ENCODE data around the gene PSMG4. TPM values are rescaled to one million over a fixed set of nuclear protein-coding genes. Genes with fewer than 3 reads are reported as not detected.

PSMG4 gene
- total RNA-seq, 4 donors from 2014 or later, result 10.1 to 22.7 (median 16.7) TPM

DNA sequence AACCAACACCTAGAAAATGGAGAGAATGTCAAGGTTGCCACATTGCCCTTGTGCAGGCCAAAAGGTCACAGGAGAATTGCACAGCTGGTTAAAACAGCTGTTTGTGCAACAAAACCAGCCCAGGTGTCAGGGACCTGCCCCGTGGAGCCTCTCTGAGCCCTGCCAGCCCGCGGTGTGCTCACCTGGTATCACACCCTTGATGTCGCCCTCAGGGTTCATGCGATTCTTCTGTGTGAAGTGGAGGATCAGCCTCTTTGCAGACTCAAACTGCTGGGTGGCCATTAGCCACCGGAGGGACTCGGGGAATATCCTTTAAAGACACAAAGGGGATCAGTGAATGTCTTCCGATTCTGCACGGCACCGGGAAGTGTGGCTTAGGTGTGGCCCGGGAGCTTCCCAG, 39.2 kb downstream of the PSMG4 start:
- TF ChIP-seq, protein P1, sequence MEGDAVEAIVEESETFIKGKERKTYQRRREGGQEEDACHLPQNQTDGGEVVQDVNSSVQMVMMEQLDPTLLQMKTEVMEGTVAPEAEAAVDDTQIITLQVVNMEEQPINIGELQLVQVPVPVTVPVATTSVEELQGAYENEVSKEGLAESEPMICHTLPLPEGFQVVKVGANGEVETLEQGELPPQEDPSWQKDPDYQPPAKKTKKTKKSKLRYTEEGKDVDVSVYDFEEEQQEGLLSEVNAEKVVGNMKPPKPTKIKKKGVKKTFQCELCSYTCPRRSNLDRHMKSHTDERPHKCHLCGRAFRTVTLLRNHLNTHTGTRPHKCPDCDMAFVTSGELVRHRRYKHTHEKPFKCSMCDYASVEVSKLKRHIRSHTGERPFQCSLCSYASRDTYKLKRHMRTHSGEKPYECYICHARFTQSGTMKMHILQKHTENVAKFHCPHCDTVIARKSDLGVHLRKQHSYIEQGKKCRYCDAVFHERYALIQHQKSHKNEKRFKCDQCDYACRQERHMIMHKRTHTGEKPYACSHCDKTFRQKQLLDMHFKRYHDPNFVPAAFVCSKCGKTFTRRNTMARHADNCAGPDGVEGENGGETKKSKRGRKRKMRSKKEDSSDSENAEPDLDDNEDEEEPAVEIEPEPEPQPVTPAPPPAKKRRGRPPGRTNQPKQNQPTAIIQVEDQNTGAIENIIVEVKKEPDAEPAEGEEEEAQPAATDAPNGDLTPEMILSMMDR (IDR thresholded peaks at IDR 0.05), result no peak
- TF ChIP-seq EP300 (IDR thresholded peaks at IDR 0.05; ENCODE audit: low read depth) (no peak), POLR2AphosphoS5 (IDR thresholded peaks at IDR 0.05) (no peak), POLR2A (IDR thresholded peaks at IDR 0.05) (no peak)
- Histone ChIP-seq H3K4me1 (peaks cover 0 to 8% (median 0%) of the 10 kb centered on the region in 4 donors), H3K9me3 (no peaks in the 10 kb centered on the region), H3K36me3 (no peaks in the 10 kb centered on the region), H3K27ac (no peak overlapping the region), H3K27me3 (no peaks in the 10 kb centered on the region), H3K4me3 (no peak overlapping the region)
- intact Hi-C loops (cut with DNase I; ENCODE audit: low total_unique reads), result no loop called here
- 82% methylated on average over 11 of the region's 11 CpGs; no CpG with 5 or more reads in 1 of the 2 donors for WGBS, 2 donors (ENCODE audit: low coverage in 1 of 2)
- in situ Hi-C loops (cut with MboI; ENCODE audit: low pct_ligation_motif_present in 1 of 4, low pct_unique_long_range_greater_than_20kb in 1 of 4, low sequenced_read_pairs in 3 of 4), result loop anchor here (25.0 kb wide), 2 partner anchors 164 to 689 kb away; partner anchors contain the start of gene SLC22A23 (in 3 of the 4)
- no peak for DNase-seq

DNA sequence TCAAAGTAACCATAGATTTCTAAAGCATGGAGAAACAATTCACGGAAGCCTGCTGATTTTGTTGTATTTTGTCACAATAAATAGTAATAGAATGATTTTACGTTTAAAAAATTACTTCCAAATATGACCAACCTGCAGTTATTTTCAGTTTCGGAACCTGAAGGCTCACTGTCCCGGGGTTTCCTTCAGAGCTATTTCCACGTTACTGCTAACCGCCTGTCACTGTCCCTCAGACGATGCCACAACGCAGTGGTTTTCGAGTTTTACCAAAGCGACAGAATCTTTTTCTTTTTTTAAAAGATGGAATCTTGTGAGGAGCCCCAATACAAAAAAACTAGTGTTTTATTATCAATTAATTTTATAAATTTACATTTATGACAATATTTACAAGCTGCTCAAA, 40.5 kb downstream of the PSMG4 start:
- Histone ChIP-seq H3K4me3 (no peak overlapping the region), H3K27me3 (no peaks in the 10 kb centered on the region), H3K9me3 (no peaks in the 10 kb centered on the region), H3K4me1 (peaks cover 0 to 8% (median 0%) of the 10 kb centered on the region in 4 donors), H3K36me3 (no peaks in the 10 kb centered on the region), H3K27ac (no peak overlapping the region)
- DNase-seq, result no peak
- intact Hi-C loops (cut with DNase I; ENCODE audit: low total_unique reads) (no loop called here), in situ Hi-C loops (cut with MboI; ENCODE audit: low pct_ligation_motif_present in 1 of 4, low pct_unique_long_range_greater_than_20kb in 1 of 4, low sequenced_read_pairs in 3 of 4) (loop anchor here (25.0 kb wide), 2 partner anchors 163 to 688 kb away; partner anchors contain the start of gene SLC22A23 (in 3 of the 4))
- 79 to 81% methylated on average over 10 of the region's 10 CpGs for WGBS, 2 donors (ENCODE audit: low coverage in 1 of 2)
- TF ChIP-seq EP300 (IDR thresholded peaks at IDR 0.05; ENCODE audit: low read depth), result no peak
- no peak for TF ChIP-seq POLR2AphosphoS5 (IDR thresholded peaks at IDR 0.05)
- no peak for TF ChIP-seq POLR2A (IDR thresholded peaks at IDR 0.05)
- TF ChIP-seq, protein P1 (IDR thresholded peaks at IDR 0.05), result no peak

DNA sequence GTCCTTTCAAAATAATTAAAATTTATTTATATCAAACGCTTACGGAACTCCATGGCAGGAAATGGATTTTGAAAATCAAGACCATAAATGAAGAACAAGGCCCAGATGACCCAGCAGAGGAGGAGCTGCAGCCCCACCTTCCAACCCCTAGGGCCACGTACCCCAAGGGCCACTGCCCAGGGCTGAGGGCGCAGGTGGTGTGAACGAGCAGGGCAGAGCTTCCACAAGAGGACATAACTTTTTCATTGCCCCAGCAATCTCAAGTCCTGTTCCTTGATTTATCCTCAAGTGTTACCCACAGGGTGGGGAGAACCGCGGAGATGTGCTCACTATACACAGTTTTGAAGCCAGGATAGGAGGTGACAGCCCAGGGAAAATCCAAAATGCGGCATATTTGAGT, 42.8 kb downstream of the PSMG4 start:
- in situ Hi-C loops (cut with MboI; ENCODE audit: low pct_ligation_motif_present in 1 of 4, low pct_unique_long_range_greater_than_20kb in 1 of 4, low sequenced_read_pairs in 3 of 4), result no loop called here
- TF ChIP-seq POLR2A (IDR thresholded peaks at IDR 0.05) (no peak), POLR2AphosphoS5 (IDR thresholded peaks at IDR 0.05) (no peak), EP300 (IDR thresholded peaks at IDR 0.05; ENCODE audit: low read depth) (no peak)
- TF ChIP-seq, protein P1 (IDR thresholded peaks at IDR 0.05), result no peak
- peaks cover 0 to 6% (median 0%) of the 10 kb centered on the region in 4 donors for H3K36me3 ChIP-seq
- intact Hi-C loops (cut with DNase I; ENCODE audit: low total_unique reads), result no loop called here
- WGBS, 2 donors (ENCODE audit: low coverage in 1 of 2), result 93 to 100% methylated on average over 3 to 8 of the region's 8 CpGs
- H3K9me3 ChIP-seq, result no peaks in the 10 kb centered on the region
- no peak overlapping the region for H3K4me3 ChIP-seq
- no peaks in the 10 kb centered on the region for H3K27me3 ChIP-seq
- peaks cover 0 to 1% (median 0%) of the 10 kb centered on the region in 4 donors for H3K4me1 ChIP-seq
- no peak for DNase-seq
- H3K27ac ChIP-seq, result no peak overlapping the region

DNA sequence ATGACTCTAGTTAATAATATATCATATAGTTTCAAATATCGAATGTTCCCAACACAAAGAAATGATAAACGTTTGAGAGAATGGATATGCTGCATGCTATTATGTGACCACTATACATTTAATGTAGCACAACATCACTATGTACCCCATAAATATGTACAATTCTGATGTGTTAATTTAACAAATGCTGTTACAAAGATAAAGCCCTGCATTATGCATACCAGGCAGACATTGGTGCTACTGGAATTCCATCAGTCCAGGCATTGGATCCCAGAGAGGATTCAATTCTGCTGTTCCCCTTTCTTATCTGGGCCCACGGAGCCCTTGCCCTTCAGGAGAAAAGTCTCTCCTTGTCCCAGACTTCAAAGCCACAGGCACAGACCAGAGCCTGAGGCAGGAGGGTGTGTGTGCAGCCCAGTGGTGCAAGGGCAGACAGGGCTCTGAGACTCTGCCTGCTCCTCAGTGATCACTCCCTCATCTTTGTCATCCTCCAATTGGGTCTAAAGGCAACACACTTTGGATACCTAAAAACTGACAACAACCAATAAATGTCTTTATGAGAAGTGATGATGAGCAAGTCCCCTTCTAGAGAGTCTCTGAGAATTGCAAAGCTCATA, 45.2 kb downstream of the PSMG4 start:
- H3K4me1 ChIP-seq, result no peaks in the 10 kb centered on the region
- 86 to 90% methylated on average over 2 to 3 of the region's 3 CpGs for WGBS, 2 donors (ENCODE audit: low coverage in 1 of 2)
- intact Hi-C loops (cut with DNase I; ENCODE audit: low total_unique reads) (no loop called here), in situ Hi-C loops (cut with MboI; ENCODE audit: low pct_ligation_motif_present in 1 of 4, low pct_unique_long_range_greater_than_20kb in 1 of 4, low sequenced_read_pairs in 3 of 4) (no loop called here)
- H3K27me3 ChIP-seq, result no peaks in the 10 kb centered on the region
- DNase-seq, result no peak
- peaks cover 0 to 6% (median 1%) of the 10 kb centered on the region in 4 donors for H3K36me3 ChIP-seq
- no peak overlapping the region for H3K4me3 ChIP-seq
- TF ChIP-seq, protein P1 (IDR thresholded peaks at IDR 0.05), result no peak
- H3K27ac ChIP-seq, result no peak overlapping the region
- no peaks in the 10 kb centered on the region for H3K9me3 ChIP-seq

Measured in transverse colon (tissue), 4 donors.